ENCODE data around the gene TBC1D10A.

Gene TBC1D10A

GRCh38 chr22:30287648-30288418 is 38.9 kb downstream of the TBC1D10A start:
- TF ChIP-seq REST (IDR thresholded peaks at IDR 0.05; ENCODE audit: insufficient replicate concordance, low read depth) (no peak), SPI1 (IDR thresholded peaks at IDR 0.05; ENCODE audit: borderline replicate concordance, low read depth) (peak; percentile 81; the same call in 1 of the 2 replicates), GABPA (IDR thresholded peaks at IDR 0.05; ENCODE audit: low read depth) (no peak), POLR2AphosphoS5 (IDR thresholded peaks at IDR 0.05; ENCODE audit: low read depth) (0 out of 2 replicates have a peak, but pooled peaks have one; percentile 12), CTCF (IDR thresholded peaks at IDR 0.05; ENCODE audit: insufficient read depth, low read length) (peak; percentile 82)
- no peak overlapping the region for H3K4me3 ChIP-seq (replicated peaks; ENCODE audit: insufficient read depth, low read length)
- no peak overlapping the region for H3K27ac ChIP-seq (replicated peaks)
- no peaks in the 10 kb centered on the region for H3K27me3 ChIP-seq (ENCODE audit: insufficient read depth, poor library complexity, severe bottlenecking)
- DNase-seq (ENCODE audit: low read depth in 1 of 2, low spot score in 1 of 2), result peak; percentile 79 to 90

GRCh38 chr22:30286813-30287647 is 39.7 kb downstream of the TBC1D10A start:
- DNase-seq (ENCODE audit: low read depth in 1 of 2, low spot score in 1 of 2), result peak; percentile 69 to 78
- no peaks in the 10 kb centered on the region for H3K27me3 ChIP-seq (ENCODE audit: insufficient read depth, poor library complexity, severe bottlenecking)
- H3K4me3 ChIP-seq (replicated peaks; ENCODE audit: insufficient read depth, low read length), result no peak overlapping the region
- no peak overlapping the region for H3K27ac ChIP-seq (replicated peaks)
- TF ChIP-seq CTCF (IDR thresholded peaks at IDR 0.05; ENCODE audit: insufficient read depth, low read length) (peak; percentile 88), GABPA (IDR thresholded peaks at IDR 0.05; ENCODE audit: low read depth) (no peak)

- Histone ChIP-seq H3K27ac (replicated peaks) (no peak overlapping the region), H3K27me3 (ENCODE audit: insufficient read depth, poor library complexity, severe bottlenecking) (no peaks in the 10 kb centered on the region), H3K4me3 (replicated peaks; ENCODE audit: insufficient read depth, low read length) (no peak overlapping the region)
- no peak for DNase-seq (ENCODE audit: low read depth in 1 of 2, low spot score in 1 of 2)
- TF ChIP-seq POLR2AphosphoS5 (IDR thresholded peaks at IDR 0.05; ENCODE audit: low read depth) (no peak), GABPA (IDR thresholded peaks at IDR 0.05; ENCODE audit: low read depth) (no peak), CTCF (IDR thresholded peaks at IDR 0.05; ENCODE audit: insufficient read depth, low read length) (no peak)
Observed at GRCh38 chr22:30286331-30286730, 40.4 kb downstream of the TBC1D10A start.

- no peaks in the 10 kb centered on the region for H3K27me3 ChIP-seq (ENCODE audit: insufficient read depth, poor library complexity, severe bottlenecking)
- H3K4me3 ChIP-seq (replicated peaks; ENCODE audit: insufficient read depth, low read length), result no peak overlapping the region
- no peak for TF ChIP-seq POLR2AphosphoS5 (IDR thresholded peaks at IDR 0.05; ENCODE audit: low read depth)
- TF ChIP-seq CTCF (IDR thresholded peaks at IDR 0.05; ENCODE audit: insufficient read depth, low read length), result no peak
- TF ChIP-seq GABPA (IDR thresholded peaks at IDR 0.05; ENCODE audit: low read depth), result no peak
- TF ChIP-seq SPI1 (IDR thresholded peaks at IDR 0.05; ENCODE audit: borderline replicate concordance, low read depth), result no peak
- no peak for TF ChIP-seq REST (IDR thresholded peaks at IDR 0.05; ENCODE audit: insufficient replicate concordance, low read depth)
- no peak overlapping the region for H3K27ac ChIP-seq (replicated peaks)
- no peak for DNase-seq (ENCODE audit: low read depth in 1 of 2, low spot score in 1 of 2)
Observed at GRCh38 chr22:30285846-30286200, 40.9 kb downstream of the TBC1D10A start.
